MG63 (cell line): ENCODE measurements around the gene HELZ2. TPM values are rescaled to one million over a fixed set of nuclear protein-coding genes. Genes with fewer than 3 reads are reported as not detected.
"Not testable (repeated sequence)": the region's sequence is repeated elsewhere in the genome, so short reads cannot be mapped to it uniquely, and the experiment has no call there.

Source experiments
- DNase-seq: peaks from one replicate; pipeline ENCODE4 v3.0.0-alpha.2; 2020
- H3K27me3 ChIP-seq: fragments of 250-450 bp; sonication (Bioruptor Pico); 2 replicates; pipeline ENCODE4 v1.5.1; 2020; ENCODE audit warnings: mild to moderate bottlenecking, moderate library complexity
- H3K36me3 ChIP-seq: fragments of 250-450 bp; sonication (Bioruptor Pico); 2 replicates; pipeline ENCODE4 v1.5.1; 2020; ENCODE audit warnings: mild to moderate bottlenecking, moderate library complexity
- H3K4me3 ChIP-seq: fragments of 250-450 bp; sonication (Bioruptor Pico); 2 replicates; pipeline ENCODE4 v1.5.1; 2020; ENCODE audit warnings: mild to moderate bottlenecking, moderate library complexity
- H3K9me3 ChIP-seq: fragments of 250-450 bp; sonication (Bioruptor Pico); 2 replicates; pipeline ENCODE4 v1.5.1; 2020; ENCODE audit warnings: mild to moderate bottlenecking, moderate library complexity
- total RNA-seq: library from RNA; depleted of rRNA; stranded (reverse); fragments of >200 nt; shearing (Covaris generic); gene quantifications from 2 replicates; pipeline ENCODE4 v1.2.3, GENCODE V29; 2014; ENCODE audit warnings: low replicate concordance

The HELZ2 gene
- total RNA-seq, 1 experiment from 2014 or later: 26.4 TPM

- Histone ChIP-seq H3K9me3 (no peaks in the 10 kb centered on the region), H3K4me3 (no peak overlapping the region), H3K27me3 (no peaks in the 10 kb centered on the region), H3K36me3 (peaks cover 36% of the 10 kb centered on the region)
- no peak for DNase-seq
Measured at GRCh38 chr20:63572071-63572787, 1.8 kb downstream of the HELZ2 start.

DNA sequence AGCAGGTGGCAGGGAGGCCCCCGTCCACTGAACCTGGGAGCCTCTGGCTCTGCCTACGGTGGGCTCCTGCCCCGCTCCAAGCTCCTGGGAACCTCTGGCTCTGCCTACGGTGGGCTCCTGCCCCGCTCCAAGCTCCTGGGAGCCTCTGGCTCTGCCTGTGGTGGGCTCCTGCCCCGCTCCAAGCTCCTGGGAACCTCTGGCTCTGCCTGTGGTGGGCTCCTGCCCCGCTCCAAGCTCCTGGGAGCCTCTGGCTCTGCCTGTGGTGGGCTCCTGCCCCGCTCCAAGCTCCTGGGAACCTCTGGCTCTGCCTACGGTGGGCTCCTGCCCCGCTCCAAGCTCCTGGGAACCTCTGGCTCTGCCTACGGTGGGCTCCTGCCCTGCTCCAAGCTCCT, 3.0 kb downstream of the HELZ2 start:
- not testable (repeated sequence) for DNase-seq, H3K9me3 ChIP-seq, H3K27me3 ChIP-seq, H3K4me3 ChIP-seq
- peaks cover 43% of the 10 kb centered on the region for H3K36me3 ChIP-seq

DNA sequence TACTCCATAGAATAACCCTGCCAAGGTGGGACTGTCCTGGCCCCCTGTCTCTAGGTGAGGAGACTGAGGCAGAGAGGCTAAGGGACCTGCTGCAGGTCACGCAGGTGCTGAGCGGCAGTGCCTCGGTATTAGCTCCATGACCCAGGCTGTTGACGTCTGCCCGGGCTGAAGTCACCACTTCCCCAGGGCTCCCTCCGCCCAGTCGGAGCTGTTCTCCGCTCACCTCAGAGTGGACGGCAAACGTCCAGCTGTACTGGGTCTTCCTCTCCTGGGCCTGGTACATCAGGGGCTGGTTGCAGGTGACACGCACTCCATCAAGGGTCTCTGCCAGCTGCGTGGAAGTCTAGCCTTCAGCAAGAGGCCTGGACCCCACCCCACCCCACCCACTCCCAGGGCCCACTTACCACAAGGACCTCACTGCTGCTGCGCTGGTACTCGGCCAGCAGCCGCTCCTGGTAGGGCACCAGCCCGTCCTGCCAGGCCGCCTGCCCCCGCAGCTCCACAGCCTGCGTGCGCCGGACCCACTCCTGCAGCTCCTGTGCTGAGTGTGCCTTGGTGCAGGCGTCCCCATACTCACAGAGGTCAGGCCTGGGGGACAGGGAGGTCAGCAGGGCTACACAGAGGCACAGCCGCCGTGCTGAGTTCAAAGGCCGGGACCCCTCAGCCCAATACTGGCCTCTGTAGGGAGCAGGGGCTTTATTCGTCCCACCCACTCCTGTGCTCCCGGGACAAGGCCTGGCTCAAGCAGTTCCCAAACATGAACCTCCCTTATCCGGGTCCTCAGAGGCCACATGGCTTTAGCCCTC, 3.6 kb downstream of the HELZ2 start:
- H3K4me3 ChIP-seq: no peak overlapping the region
- H3K9me3 ChIP-seq: no peaks in the 10 kb centered on the region
- no peaks in the 10 kb centered on the region for H3K27me3 ChIP-seq
- no peak for DNase-seq
- peaks cover 49% of the 10 kb centered on the region for H3K36me3 ChIP-seq

DNA sequence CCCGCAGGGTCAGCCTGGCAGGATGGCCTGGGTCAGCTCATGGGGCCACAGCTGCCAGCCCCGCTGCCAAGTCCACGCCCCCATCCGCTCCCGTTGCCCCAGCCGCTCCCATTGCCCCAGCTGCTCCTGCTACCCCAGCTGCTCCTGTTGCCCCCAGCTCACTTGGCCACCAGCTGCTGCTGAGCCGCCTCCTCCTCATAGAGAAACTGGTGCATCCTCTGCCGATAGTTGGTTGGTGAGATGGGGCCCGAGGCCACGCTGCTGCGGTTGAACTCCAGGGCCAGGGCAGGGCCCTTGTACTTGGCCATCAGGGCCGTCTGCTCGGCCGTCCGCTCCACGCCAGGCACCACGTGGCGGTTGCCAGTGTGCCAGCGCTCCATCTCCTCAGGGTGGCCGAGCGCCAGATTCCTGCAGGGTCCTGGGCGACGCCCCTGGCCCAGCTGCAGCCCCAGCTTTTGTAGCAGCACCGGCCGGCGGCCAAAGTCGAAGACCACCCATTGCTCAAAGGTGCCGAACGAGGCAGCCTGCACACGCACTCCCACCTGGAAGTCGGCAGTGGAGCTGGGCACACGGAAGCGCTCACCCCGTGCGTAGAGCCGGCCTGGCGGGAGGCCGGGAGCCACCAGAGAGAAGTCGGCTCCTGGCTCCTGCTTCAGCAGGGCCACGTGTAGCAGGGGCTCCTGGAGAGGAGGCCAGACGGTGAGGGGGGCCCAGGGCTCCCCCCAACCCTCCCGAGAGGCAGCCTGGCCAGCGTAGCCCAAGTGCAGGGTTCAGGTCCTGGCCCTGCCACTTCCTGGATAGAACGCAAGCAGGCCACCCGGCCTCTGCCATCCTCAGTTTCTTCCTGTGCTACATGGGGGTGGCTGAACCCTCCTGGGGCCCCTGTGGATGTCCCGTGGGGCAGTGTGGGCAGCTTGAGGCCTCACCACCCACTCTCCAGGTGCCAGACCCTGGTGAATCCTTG, 4.8 kb downstream of the HELZ2 start:
- H3K36me3 ChIP-seq: peaks cover 54% of the 10 kb centered on the region
- no peaks in the 10 kb centered on the region for H3K9me3 ChIP-seq
- no peaks in the 10 kb centered on the region for H3K27me3 ChIP-seq
- DNase-seq: no peak
- H3K4me3 ChIP-seq: no peak overlapping the region

GRCh38 chr20:63568170-63568981, 5.7 kb downstream of the HELZ2 start:
- Histone ChIP-seq H3K4me3 (no peak overlapping the region), H3K36me3 (peaks cover 61% of the 10 kb centered on the region), H3K27me3 (no peaks in the 10 kb centered on the region), H3K9me3 (no peaks in the 10 kb centered on the region)
- DNase-seq: no peak

DNA sequence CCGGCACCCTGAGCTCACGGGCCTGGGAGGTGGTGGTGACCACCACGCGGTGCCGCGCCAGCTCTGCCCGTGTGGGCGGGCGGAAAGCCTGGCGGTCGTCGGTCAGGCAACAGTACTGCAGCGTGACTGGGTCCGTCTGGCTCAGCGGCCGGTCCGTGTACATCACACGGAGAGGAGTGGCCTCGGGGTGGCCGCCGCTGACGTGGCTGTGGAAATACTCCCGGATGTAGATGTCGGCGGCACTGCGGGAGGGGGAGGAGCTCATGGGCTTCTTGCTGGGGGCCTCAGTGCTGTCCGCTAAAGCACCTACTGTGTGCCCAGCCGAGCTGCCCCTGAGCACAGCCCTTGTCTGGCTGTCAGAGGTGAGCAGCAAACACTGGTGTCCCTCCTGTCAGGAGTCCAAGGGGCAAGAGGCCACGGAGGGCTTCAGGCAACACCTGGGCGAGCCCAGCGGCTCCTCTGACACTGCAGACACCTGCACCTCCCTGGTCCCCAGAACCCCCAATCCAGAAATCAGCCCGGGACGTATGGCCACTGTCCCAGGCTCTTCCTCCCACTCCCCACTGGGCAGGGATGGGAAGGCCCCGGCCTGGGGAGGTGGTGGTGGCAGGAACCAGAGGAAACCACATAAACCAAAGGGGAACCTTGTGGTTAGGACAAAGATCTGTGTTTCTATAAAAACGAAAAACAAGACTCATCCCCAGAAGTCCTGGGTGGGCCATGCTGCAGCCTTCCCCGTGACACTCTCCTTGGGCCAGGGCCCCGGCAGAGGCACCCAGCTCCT, 6.5 kb downstream of the HELZ2 start:
- Histone ChIP-seq H3K4me3 (no peak overlapping the region), H3K9me3 (no peaks in the 10 kb centered on the region), H3K27me3 (no peaks in the 10 kb centered on the region), H3K36me3 (peaks cover 65% of the 10 kb centered on the region)
- DNase-seq: no peak

GRCh38 chr20:63567136-63567385, 7.0 kb downstream of the HELZ2 start:
- Histone ChIP-seq H3K9me3 (no peaks in the 10 kb centered on the region), H3K36me3 (peaks cover 64% of the 10 kb centered on the region), H3K4me3 (no peak overlapping the region), H3K27me3 (no peaks in the 10 kb centered on the region)
- no peak for DNase-seq

DNA sequence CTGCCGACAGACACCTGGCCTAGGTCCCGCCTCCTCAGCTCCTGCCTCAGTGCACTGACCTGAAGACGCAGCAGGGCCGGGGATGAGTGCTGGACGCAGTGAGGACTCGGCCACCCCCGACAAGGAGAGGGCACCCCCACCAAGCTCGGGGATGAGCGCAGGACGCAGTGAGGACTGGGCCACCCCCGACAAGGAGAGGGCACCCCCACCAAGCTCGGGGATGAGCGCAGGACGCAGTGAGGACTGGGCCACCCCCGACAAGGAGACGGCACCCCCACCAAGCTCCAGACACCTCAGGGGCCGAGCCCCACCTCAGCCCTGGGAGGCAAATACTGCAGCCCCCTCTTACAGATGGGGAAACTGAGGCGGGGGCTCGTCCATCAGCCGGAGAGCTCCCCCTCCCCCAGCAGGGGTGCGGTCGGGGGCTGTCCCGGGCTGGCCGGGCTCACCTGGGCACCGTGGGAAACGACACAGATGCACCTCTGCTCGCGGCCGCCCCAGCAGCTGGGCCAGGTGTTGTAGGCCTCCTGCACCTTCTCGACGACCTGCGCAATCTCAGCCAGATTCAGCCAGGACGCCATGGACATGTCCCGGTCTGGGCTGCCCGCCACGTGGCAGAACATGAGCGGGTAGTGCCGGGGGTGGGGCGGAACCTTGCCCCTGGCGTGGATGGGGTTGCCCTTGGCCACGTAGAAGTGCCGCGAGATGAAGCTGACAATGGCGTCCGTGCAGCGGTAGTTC, 7.5 kb downstream of the HELZ2 start:
- no peak for DNase-seq

GRCh38 chr20:63565699-63566335, 8.2 kb downstream of the HELZ2 start:
- no peak overlapping the region for H3K4me3 ChIP-seq
- DNase-seq: no peak
- no peaks in the 10 kb centered on the region for H3K27me3 ChIP-seq
- H3K36me3 ChIP-seq: peaks cover 71% of the 10 kb centered on the region
- no peaks in the 10 kb centered on the region for H3K9me3 ChIP-seq

More for the DNA sequence above, 7.5 kb downstream of the HELZ2 start:
- Histone ChIP-seq H3K9me3 (no peaks in the 10 kb centered on the region), H3K4me3 (no peak overlapping the region), H3K36me3 (peaks cover 66% of the 10 kb centered on the region), H3K27me3 (no peaks in the 10 kb centered on the region)

DNA sequence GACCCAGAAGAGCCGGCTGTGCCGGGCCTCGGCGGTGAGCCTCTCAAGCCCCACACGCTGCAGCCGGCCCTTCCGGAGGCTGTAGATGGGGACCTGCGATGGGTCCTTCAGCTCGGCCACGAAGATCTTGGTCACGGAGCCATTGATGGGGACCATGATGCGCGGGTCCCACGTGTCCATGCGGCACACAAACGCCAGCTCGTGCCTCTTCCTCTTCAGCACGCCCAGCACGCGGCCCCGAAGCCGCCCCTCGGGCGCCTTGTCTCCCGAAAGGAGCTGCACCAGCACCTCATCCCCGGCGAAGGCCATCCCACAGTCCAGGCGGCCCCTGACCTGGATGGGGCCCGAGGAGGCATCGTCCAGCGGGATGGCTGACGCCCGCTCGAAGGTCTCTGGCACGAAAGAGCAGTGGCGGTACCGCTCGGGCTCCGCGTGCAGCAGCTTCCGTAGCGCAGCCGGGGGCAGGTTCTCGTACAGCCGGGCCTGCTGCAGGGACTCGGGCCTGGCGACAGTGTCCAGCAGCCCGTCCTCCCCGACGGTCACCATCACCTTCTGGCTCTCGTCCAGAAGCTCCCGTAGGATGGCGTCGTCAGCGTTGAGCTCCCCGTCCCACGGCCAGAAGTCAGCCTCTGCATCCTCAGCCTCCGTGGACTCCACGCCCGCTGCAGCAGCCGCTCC, 8.9 kb downstream of the HELZ2 start:
- Histone ChIP-seq H3K36me3 (peaks cover 75% of the 10 kb centered on the region), H3K9me3 (no peaks in the 10 kb centered on the region), H3K4me3 (no peak overlapping the region), H3K27me3 (no peaks in the 10 kb centered on the region)
- no peak for DNase-seq

DNA sequence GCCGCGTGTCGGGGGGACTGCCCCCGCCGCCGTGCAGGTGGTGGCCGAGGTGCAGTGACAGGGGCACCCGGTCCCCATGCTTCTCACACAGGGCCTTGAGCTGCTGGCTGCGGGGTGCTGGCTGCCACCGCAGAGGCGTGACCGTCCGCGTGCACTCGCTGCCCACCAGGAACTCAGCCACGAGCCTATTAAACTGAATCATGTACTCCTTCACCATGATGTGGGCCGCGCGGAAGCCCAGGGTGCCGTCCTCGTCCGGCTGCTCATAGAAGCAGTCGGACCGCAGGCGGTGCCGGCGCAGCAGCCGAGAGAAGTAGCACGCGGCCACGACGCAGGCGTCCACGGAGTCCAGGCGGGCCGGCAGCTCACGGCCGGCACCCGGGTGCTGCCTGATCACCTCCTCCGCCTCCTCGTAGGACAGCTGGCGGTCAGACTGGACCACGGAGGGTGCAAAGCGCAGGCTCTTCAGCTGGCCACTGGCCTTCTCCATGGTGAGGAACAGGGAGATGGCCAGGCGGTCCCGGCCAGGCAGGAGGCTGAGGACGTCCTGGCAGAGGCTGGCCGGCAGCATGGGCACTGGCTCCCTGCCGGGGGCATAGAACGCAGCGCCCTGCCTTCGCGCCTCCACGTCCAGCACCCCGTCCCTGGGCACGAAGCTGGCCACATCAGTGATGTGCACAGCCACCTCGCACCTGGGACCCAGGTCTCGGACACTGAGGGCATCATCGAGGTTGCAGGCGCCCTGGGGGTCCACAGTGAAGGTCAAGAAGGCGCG, 9.8 kb downstream of the HELZ2 start:
- Histone ChIP-seq H3K36me3 (peaks cover 75% of the 10 kb centered on the region), H3K9me3 (no peaks in the 10 kb centered on the region), H3K4me3 (no peak overlapping the region), H3K27me3 (no peaks in the 10 kb centered on the region)
- DNase-seq: no peak

GRCh38 chr20:63563225-63563935, 10.7 kb downstream of the HELZ2 start:
- Histone ChIP-seq H3K4me3 (no peak overlapping the region), H3K36me3 (peaks cover 73% of the 10 kb centered on the region)
- no peak for DNase-seq

More at GRCh38 chr20:63563225-63563935, 10.7 kb downstream of the HELZ2 start:
- H3K9me3 ChIP-seq: no peaks in the 10 kb centered on the region
- no peaks in the 10 kb centered on the region for H3K27me3 ChIP-seq
